ENCODE measurements around the gene RNF20.

The RNF20 gene

GRCh38 chr9:101579711-101580545 lies 46.3 kb downstream of the RNF20 start (continued):
- TF ChIP-seq, protein P1, sequence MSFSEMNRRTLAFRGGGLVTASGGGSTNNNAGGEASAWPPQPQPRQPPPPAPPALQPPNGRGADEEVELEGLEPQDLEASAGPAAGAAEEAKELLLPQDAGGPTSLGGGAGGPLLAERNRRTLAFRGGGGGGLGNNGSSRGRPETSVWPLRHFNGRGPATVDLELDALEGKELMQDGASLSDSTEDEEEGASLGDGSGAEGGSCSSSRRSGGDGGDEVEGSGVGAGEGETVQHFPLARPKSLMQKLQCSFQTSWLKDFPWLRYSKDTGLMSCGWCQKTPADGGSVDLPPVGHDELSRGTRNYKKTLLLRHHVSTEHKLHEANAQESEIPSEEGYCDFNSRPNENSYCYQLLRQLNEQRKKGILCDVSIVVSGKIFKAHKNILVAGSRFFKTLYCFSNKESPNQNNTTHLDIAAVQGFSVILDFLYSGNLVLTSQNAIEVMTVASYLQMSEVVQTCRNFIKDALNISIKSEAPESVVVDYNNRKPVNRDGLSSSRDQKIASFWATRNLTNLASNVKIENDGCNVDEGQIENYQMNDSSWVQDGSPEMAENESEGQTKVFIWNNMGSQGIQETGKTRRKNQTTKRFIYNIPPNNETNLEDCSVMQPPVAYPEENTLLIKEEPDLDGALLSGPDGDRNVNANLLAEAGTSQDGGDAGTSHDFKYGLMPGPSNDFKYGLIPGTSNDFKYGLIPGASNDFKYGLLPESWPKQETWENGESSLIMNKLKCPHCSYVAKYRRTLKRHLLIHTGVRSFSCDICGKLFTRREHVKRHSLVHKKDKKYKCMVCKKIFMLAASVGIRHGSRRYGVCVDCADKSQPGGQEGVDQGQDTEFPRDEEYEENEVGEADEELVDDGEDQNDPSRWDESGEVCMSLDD (tag by site-specific recombination; IDR thresholded peaks at IDR 0.05), result no peak
- TF ChIP-seq HOXA7 (CRISPR knock-in tag; IDR thresholded peaks at IDR 0.05; ENCODE audit: borderline replicate concordance), result no peak
- TF ChIP-seq ZNF155 (tag by site-specific recombination; IDR thresholded peaks at IDR 0.05), result no peak

GRCh38 chr9:101582553-101582952 lies 48.9 kb downstream of the RNF20 start:
- ChIA-PET POLR2A (no interaction called here), CTCF (no interaction called here)
- H3K4me1 ChIP-seq (ENCODE audit: control insufficient read depth, insufficient read depth, low read length), result no peaks in the 10 kb centered on the region
- no peaks in the 10 kb centered on the region for H3K9me3 ChIP-seq (ENCODE audit: control insufficient read depth, insufficient read depth, low read depth, low read length)
- TF ChIP-seq EGR2 (tag by site-specific recombination; IDR thresholded peaks at IDR 0.05; ENCODE audit: low read depth) (no peak), ZNF266 (tag by site-specific recombination; IDR thresholded peaks at IDR 0.05; ENCODE audit: low read depth) (no peak), GLIS2 (tag by site-specific recombination; IDR thresholded peaks at IDR 0.05) (no peak)
- H3K36me3 ChIP-seq (ENCODE audit: control insufficient read depth in 2 of 2, insufficient read depth in 1 of 2, low read length in 2 of 2), result no peaks in the 10 kb centered on the region
- no peak overlapping the region for H3K27ac ChIP-seq (ENCODE audit: extremely low read depth, low read depth, low read length)
- H3K4me3 ChIP-seq (ENCODE audit: low read depth, low read length), result no peak overlapping the region

DNA sequence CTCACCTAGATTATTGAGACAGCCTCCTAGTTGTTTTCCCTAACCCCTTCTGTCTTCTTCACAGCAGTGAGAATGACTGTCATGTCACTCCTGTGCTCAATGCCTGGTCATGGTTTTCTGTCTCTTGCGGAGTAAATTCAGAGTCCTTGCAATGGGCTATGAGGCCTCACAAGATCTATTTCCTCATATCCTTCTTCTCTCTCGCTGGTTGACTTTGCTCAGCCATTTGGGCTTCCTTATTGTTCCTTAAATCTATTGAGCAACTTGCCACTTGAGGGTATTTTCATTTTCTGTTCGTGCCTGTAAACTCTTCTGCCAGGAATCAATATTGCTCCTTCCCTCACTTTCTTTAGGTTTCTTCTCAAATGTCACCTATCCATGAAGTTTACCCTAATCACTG lies 52.1 kb downstream of the RNF20 start:
- H3K4me3 ChIP-seq (ENCODE audit: low read depth, low read length), result no peak overlapping the region
- no peaks in the 10 kb centered on the region for H3K4me1 ChIP-seq (ENCODE audit: control insufficient read depth, insufficient read depth, low read length)
- no peak overlapping the region for H3K27ac ChIP-seq (ENCODE audit: extremely low read depth, low read depth, low read length)
- H3K9me3 ChIP-seq (ENCODE audit: control insufficient read depth, insufficient read depth, low read depth, low read length), result no peaks in the 10 kb centered on the region
- H3K36me3 ChIP-seq (ENCODE audit: control insufficient read depth in 2 of 2, insufficient read depth in 1 of 2, low read length in 2 of 2), result no peaks in the 10 kb centered on the region
- ChIA-PET CTCF (no interaction called here), POLR2A (no interaction called here)
- TF ChIP-seq ZNF223 (tag by site-specific recombination; IDR thresholded peaks at IDR 0.05) (no peak), GLIS1 (tag by site-specific recombination; IDR thresholded peaks at IDR 0.05) (no peak)

DNA sequence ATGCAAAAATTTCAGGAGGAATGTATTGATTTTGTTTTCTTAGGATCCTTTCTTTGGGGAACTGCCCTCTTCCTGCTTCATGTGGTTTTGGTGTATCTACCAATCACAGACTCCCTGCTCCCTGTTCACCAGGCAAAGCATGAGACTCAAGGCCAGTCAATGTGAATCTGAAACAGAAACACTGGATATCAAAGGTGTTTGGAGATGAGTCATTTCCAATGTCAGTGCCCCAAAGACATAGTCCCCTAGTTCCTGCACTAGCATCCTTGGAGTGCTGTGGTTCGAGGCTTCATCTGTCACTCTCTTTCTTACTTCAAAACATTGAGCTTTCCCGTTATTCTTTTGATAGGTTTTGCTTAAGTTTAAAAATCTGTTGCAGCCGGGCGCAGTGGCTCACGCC lies 53.0 kb downstream of the RNF20 start:
- H3K4me3 ChIP-seq (ENCODE audit: low read depth, low read length), result no peak overlapping the region
- H3K9me3 ChIP-seq (ENCODE audit: control insufficient read depth, insufficient read depth, low read depth, low read length), result no peaks in the 10 kb centered on the region
- ChIA-PET CTCF (interaction anchor here (1.8 kb wide), 1 partner anchor 128 kb away, joined by 4 read pairs; no protein-coding TSS in a partner anchor), POLR2A (no interaction called here)
- TF ChIP-seq, protein P2, sequence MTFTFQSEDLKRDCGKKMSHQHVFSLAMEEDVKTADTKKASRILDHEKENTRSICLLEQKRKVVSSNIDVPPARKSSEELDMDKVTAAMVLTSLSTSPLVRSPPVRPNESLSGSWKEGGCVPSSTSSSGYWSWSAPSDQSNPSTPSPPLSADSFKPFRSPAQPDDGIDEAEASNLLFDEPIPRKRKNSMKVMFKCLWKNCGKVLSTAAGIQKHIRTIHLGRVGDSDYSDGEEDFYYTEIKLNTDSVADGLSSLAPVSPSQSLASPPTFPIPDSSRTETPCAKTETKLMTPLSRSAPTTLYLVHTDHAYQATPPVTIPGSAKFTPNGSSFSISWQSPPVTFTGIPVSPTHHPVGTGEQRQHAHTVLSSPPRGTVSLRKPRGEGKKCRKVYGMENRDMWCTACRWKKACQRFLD (tag by site-specific recombination; IDR thresholded peaks at IDR 0.05), result no peak
- TF ChIP-seq ZBTB48 (tag by site-specific recombination; IDR thresholded peaks at IDR 0.05), result no peak
- no peaks in the 10 kb centered on the region for H3K36me3 ChIP-seq (ENCODE audit: control insufficient read depth in 2 of 2, insufficient read depth in 1 of 2, low read length in 2 of 2)
- H3K27ac ChIP-seq (ENCODE audit: extremely low read depth, low read depth, low read length), result no peak overlapping the region
- no peaks in the 10 kb centered on the region for H3K4me1 ChIP-seq (ENCODE audit: control insufficient read depth, insufficient read depth, low read length)

- Histone ChIP-seq H3K4me3 (ENCODE audit: low read depth, low read length) (no peak overlapping the region), H3K27ac (ENCODE audit: extremely low read depth, low read depth, low read length) (no peak overlapping the region), H3K4me1 (ENCODE audit: control insufficient read depth, insufficient read depth, low read length) (no peaks in the 10 kb centered on the region), H3K9me3 (ENCODE audit: control insufficient read depth, insufficient read depth, low read depth, low read length) (no peaks in the 10 kb centered on the region), H3K36me3 (ENCODE audit: control insufficient read depth in 2 of 2, insufficient read depth in 1 of 2, low read length in 2 of 2) (no peaks in the 10 kb centered on the region)
- ChIA-PET POLR2A (no interaction called here), CTCF (interaction anchor here (0.7 to 1.8 kb wide), 3 partner anchors 11 to 129 kb away, joined by 3 to 6 read pairs (median 4); no protein-coding TSS in a partner anchor)
- TF ChIP-seq ZSCAN23 (tag by site-specific recombination; IDR thresholded peaks at IDR 0.05), result no peak
- no peak for TF ChIP-seq ZNF362 (tag by site-specific recombination; IDR thresholded peaks at IDR 0.05)
- TF ChIP-seq, protein P3, sequence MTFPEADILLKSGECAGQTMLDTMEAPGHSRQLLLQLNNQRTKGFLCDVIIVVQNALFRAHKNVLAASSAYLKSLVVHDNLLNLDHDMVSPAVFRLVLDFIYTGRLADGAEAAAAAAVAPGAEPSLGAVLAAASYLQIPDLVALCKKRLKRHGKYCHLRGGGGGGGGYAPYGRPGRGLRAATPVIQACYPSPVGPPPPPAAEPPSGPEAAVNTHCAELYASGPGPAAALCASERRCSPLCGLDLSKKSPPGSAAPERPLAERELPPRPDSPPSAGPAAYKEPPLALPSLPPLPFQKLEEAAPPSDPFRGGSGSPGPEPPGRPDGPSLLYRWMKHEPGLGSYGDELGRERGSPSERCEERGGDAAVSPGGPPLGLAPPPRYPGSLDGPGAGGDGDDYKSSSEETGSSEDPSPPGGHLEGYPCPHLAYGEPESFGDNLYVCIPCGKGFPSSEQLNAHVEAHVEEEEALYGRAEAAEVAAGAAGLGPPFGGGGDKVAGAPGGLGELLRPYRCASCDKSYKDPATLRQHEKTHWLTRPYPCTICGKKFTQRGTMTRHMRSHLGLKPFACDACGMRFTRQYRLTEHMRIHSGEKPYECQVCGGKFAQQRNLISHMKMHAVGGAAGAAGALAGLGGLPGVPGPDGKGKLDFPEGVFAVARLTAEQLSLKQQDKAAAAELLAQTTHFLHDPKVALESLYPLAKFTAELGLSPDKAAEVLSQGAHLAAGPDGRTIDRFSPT (tag by site-specific recombination; IDR thresholded peaks at IDR 0.05), result no peak
- no peak for TF ChIP-seq ZBTB49 (tag by site-specific recombination; IDR thresholded peaks at IDR 0.05; ENCODE audit: low read depth)
These were observed 53.8 kb downstream of the RNF20 start for GRCh38 chr9:101587332-101588043.

All from HEK293 (cell line).